GM21619 (cell line): Measurements from ENCODE around the gene ACTR1B.
A peak's percentile ranks its signal among the peaks of the same experiment; 100 is the strongest.
"Not testable (repeated sequence)": the region's sequence is repeated elsewhere in the genome, so short reads cannot be mapped to it uniquely, and the experiment has no call there.

Source experiments
- ATAC-seq: cut with Tn5 transposase; IDR thresholded peaks from one replicate; pipeline ENCODE4 v1.9.1; 2021; ENCODE audit not compliant: unreplicated experiment

The ACTR1B gene

DNA sequence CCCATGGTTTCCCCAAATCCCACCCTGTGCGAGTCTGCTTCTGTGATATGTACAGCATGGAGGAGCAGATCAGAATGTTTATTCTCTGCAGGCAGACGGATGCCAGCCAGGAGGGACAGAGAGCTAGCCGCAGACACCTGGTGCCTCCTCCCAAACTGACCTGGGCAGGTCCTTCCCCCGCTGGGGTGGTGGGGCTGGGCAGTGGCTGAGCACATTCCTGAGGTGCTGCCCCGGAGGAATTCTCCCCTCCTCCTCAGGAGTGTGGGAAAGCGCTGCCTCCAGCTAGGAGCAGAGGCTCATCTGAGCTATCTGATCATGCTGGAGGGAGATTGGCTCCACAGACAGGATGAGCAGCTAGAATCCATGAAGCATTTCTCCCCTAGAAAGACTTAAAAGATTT lies 27.3 kb upstream of the ACTR1B start:
- no peak for ATAC-seq

DNA sequence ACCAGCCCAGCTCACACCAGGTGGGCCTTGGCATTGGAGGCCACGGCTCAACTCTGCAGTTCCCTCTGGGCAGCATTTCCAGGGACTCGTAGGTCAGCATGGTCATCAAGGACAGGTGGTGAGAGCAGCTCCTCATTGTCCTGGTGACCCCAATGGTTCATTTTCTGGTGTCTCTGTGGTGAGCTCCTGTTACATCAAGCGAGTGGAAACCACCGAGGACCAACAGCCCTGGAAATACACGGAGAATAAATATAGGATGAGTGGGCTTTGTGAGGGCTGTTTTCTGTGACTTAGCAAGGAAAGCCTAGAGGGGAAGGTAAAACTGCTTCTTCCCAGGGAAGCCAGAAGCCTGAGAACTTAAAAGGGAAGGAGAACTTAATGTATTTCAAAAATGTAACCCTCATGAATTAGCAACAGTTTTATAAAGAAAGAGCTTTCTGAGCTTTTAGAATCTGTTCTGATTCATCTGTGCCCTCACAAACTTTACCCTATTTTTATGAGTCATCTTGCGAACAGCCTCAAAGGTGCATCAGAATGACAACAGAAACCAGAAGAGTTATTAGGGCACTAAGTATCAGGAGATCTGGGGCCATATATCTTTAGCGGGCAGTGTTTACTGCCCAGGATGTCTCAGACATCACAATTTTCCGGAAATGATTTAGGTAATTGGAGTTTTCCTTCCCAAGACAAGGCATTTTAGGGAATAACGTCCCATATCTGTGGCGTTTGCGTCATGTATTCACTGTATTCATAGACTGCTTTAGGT lies 24.4 kb upstream of the ACTR1B start:
- no peak for ATAC-seq

DNA sequence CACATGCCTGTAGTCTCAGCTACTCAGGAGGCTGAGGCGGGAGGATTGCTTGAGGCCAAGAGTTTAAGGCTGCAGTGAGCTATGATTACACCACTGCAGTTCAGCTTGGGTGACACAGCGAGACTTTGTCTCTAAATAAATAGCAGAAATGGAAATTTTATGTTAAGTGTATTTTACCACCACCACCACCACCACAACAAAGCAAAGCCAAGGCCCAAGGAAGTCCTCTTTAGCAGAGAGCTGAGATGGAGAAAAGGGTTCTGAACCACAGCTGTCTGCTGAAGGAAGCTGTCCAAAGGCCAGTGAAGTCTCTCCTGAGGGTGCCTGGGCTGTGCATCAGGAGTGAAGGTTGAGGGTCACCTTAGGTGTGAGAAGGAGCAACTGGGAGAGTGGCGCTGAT lies 23.4 kb upstream of the ACTR1B start:
- ATAC-seq, result not testable (repeated sequence)

DNA sequence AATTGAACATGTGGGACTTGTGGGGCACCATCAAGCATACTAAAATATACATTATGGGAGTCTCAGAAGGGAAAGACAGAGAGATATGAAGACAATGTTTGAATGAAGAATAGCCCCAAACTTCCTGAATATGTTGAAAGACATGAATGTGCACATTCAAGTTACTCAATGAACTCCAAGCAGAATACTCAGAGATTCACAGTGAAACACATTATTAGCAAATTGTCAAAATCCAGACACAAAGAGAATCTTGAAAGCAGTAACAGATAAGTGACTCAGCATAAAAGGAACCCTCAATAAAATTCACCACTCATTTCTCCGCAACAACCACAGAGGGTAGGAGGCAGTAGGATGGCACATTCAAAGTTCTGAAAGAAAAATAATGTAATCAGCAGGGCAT lies 14.5 kb upstream of the ACTR1B start:
- ATAC-seq, result no peak

DNA sequence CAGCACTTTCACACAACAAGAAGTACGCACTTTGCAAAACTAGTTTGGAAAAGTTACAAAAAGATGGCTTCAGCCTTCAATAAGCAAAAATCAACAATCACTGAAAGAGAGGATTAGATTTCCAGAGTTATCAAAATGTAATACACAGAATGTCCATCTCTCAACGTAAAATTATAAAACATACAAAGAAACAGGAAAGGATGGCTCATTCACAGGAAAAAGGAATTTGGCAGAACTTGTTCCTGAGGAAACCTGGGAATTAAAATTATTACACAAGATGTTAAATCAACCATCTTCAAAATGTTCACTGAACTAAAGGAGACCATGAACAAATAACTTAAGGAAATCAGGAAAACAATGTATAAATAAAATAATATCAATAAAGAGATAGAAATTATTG lies 13.6 kb upstream of the ACTR1B start:
- no peak for ATAC-seq

DNA sequence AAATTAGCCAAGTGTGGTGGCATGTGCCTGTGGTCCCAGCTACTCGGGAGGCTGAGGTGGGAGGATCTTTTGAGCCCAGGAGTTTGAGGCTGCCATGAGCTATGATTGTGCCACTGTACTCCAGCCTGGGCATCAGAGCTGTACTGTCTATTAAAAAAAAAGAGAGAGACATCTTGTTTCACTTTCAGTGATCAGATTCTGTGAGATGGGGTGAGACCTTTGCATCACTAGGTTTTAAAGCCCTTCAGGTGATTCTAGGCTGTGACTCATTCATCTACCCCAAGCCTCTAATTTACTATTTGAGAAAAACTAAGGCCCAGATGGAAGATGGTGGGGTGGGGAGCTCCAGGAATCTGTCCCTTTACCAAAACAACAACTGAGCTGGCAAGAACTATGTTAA lies 12.8 kb upstream of the ACTR1B start:
- ATAC-seq, result no peak

DNA sequence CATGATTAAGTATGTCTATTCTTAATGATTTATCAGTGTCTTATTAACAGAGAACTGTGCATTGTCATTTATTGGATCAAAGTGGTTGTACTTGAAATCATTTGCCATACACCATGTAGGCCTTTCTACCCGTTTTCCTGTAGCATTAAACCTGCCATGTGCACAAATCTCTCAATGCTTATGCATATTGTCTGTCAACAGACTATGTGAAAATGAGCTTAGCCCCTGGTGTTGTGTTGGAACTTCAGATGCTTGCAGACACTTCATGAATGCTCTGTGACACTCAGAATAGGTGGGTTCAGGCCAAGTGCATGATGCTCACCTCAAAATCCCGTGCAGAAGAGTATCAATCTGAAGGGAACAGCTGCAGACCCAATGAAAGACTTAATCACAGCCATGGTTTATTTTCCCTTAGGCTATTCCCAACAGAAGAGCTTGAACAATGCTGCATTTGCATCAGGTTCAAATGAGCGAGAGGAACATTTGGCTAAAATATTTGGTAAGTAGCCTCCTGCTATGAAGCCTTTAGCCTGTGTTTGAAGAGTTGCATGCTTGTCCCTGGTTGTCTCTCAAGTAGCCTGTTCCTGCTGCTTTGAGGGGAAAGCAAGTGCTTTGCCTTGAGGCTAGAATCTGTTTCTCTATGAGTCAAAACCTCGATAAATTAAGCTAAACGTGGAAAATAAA lies 11.7 kb upstream of the ACTR1B start:
- no peak for ATAC-seq

DNA sequence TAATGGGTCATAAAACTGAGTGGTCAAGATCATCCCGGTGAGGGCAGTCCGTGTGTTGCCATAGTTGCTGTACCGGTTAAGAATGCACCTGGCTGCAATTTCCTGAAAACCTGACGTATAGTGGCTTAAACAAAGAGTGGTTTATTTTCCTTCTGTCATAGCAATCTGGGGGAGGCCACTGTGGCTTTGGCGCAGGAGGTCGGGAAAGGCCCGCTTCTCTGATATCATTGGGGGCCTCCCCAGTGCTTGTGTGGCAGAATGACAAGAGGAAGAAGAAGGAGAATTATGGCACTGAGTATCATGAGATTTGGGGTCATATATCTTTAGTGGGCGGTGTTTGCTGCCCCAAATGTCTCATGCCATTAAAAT lies 10.1 kb upstream of the ACTR1B start:
- no peak for ATAC-seq

DNA sequence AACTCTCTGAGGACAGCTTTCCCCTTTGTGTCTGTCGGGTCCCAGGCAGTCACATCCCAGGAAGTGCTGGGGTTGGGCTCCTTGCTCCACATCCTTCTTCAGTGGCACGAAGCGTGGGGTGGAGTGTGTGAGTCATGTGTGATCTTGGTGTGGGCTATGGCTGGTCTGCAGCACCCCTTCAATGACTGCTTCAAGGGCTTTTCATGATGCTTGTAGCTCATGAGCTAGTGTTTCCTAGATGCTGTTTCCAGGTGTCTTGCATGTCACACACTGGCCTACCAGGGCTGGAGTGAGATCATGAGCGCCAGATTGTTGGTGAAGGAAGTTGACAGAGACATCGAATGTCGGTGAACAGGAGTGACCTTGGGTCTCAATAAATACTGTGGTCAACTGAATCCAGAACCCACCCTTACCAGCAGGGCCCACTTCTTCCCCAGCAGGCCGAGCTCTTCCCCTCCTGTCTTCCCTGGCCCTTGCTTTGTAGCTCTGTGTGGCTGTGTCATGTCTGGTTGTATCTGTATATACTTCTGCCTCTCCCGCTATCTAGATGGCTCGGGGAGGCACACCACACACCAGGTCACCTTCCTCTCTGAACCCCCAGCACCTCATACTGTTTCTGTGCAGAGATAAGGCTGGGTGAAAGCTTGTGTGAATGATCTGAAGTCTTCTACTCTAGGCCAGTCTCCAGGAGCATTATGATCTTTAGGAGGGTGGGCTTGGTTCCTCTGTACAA lies 9.5 kb upstream of the ACTR1B start:
- ATAC-seq, result no peak

DNA sequence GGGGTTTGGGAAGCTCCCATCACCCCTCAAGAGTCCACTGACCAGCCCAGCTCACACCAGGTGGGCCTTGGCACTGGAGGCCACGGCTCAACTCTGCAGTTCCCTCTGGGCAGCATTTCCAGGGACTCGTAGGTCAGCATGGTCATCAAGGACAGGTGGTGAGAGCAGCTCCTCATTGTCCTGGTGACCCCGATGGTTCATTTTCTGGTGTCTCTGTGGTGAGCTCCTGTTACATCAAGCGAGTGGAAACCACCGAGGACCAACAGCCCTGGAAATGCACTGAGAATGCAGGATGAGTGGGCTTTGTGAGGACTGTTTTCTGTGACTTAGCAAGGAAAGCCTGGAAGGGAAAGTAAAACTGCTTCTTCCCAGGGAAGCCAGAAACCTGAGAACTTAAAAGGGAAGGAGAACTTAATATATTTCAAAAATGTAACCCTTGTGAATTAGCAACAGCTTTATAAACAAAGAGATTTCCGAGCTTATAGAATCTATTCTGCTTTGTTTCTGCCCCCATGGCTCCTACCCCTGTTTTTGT lies 8.8 kb upstream of the ACTR1B start:
- ATAC-seq, result not testable (repeated sequence)

DNA sequence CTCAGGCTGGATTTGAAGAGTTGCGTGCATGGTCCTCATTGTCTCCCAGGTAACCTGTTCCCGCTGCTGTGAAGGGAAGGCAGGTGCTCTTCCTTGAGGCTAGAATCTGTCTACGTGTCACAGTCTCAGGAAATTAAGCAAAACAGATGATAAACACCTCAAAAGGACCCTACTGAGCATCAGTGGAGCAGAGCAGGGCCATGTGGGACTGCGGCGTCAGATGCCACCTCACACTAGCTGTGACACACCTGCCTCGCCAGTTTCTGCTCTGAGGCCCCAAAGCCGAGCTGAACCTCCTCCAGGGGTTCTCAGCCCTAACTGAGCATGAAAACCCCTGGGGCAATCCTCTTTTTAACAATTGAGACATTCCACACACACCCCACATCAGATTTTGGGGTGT lies 7.7 kb upstream of the ACTR1B start:
- ATAC-seq, result no peak

DNA sequence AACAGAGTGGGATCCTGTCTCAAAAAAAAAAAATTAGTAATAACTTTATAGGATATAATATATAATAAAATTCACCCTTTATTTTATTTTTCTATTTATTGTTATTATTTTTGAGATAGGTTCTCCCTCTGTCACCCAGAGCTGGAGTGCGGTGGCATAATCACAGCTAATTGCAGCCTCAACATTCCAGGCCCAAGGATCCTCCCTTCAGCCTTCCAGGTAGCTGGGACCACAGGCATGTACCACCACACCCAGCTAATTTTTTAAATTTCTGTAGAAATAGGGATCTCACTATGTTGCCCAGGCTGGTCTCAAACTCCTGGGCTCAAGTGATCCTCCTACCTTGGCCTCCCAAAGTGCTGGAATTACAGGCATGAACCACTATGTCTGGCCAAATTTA lies 6.6 kb upstream of the ACTR1B start:
- ATAC-seq, result no peak

DNA sequence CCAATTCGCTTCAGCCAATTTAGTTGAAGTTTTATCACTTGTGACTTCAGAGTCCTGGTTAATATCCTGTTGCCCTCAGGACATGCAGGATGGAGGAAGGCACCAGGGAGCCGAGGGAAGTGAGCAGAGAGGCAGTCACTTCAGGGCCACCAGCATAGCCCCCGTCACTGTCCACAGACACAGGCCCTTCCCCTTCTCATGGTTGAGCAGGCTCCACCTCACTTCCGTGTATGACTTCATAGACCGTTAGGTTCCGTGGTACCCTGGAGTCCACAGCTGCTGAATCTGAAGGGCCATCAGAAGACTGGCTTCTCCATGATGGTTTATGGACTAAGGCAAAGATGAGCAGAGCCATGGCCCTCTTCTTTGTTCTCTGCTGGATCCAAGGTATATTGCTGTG lies 5.6 kb upstream of the ACTR1B start, which contains the start of gene C2orf92:
Gene C2orf92 (plus strand): TSS at position 266 of the 400 bp plus-strand sequence. CDS start 76 bp downstream, at position 342.
- no peak for ATAC-seq

DNA sequence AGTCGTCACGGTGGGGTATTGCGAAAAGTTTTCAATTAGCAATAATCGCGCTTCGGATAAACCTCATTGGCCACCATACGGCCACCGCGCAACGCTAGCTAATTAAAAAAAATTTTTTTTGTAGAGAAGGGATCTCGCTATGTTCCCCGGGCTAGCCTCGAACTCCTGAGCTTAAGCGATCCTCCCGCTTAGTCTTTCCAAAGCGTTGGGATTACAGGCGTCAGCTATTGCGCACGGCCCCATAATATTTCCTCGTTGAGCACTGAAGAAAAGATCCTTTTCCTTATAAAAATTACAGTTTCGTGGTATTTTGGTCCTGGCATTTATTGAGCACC lies 759 bp upstream of the ACTR1B start:
- ATAC-seq, result no peak

DNA sequence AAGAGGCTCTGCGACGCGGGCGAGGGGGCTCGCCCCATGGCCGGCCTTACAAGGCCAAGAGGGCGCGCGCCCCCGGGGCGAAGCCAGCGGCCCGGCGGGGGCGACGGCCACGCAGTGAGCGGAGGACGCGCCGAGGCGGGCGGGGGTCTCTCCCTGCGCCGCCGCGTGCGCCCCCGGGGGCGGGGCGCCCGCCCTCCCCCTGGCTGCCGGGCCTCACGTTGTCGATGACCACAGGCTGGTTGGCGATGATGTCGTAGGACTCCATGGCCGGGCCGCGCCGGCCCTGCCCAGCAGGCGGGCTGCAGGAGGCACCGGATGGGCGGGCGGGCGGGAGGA lies 250 bp downstream of the ACTR1B start:
- no peak for ATAC-seq

DNA sequence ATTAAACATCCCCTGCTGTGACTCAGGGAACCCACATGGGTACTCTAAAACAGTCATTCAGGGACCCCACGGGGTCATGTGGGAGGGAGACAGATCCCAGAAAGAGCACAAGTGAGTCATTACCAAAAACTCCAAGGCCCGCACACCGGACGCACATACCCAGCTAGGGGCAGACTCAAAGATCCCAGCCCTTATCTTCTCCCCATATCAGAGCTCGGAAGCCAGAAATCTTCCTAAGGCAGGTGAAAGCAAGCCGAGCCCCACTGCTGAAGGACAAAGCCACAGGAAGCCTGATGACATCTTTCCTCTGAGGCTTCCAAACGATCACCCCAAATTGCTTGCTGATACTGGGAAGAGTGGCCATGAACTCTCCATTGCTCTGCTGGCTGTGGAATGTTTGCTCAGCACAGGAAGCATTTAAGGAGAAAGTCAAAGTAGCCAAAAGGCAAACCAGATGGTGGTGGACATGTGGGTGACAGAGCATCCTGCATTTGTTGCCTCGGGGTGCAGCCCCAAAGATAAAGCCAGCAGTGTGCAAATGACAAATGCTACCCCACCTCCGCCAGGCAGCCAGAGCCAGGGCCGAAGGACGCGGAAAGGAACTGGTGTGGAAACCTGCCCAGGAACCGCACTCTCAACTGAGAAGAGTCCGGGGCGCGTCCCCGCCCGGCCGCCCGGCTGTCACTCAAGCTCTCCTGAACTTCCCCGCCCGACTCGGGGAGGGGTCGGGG lies 784 bp downstream of the ACTR1B start:
- peak; percentile 42 for ATAC-seq

DNA sequence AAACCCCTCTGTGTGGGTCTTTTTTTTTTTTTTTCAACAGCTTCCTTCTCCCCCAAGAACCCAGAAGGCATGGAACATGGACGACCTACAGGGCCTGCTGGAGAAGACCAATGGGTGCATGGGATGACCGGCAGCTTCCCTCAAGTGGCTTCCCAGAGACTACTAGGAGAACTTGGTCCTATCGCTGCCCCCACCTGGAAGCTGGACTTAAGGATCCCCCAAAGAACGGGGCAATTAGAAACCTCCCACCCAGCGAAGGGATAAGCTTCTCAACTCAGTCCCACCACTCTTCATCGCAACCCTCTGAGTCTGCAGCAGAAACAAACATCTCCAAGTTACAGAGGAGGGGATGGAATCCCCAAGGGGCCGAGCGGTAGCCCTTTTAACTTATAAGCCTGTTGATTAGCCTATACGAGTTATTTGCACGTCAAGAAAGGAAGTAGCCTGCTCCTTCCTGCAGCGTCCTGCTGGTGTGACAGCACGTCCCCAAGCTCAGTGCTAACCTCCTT lies 1.4 kb downstream of the ACTR1B start:
- ATAC-seq, result no peak

DNA sequence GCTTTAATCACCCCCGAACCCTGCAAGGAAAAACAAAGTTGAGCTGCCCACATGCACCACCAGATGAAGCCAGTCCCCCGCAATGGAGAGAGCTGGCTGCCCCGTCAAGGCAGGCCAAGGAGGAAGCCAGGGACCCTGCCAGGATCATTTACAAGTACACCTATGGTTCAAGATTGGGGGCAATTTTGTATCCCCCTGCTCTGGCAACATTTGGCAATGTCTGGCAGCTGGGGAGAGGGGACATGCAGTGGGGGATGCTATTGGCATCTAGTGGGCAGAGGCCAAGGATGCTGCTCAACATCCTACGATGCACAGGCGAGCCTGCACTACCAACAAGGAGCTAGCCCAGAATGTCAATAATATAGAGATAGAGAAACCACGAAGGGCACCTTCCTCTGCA lies 1.9 kb downstream of the ACTR1B start:
- ATAC-seq, result no peak

DNA sequence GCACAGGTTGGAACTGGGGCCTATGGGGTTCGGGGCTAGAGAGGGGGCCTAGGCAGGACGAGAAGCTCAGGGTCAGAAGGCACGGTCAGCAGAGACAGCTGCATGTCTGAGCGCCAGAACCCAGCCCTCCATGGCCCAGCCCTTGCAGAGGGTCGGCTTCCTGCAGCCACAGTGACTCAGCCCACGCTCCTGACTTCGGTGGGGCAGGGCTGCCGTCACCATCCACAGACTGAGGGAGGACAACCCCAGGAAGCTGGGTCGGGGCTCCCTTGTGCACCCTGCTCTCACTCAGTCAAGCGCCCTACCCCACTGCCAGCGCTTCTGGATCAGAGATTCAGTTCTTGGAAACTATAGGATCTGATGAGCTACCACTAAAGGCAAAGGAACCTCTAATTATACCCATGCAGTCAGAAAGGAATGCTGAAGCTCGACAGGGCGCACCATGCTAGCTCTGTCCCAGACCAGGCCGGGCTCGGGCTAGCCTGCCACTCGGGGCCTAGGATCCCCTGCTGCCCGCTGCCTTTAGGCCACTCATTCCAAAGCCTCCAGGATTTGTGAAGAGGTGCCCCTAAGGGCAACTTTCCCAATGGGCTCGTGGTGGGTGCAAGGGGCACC lies 3.0 kb downstream of the ACTR1B start:
- ATAC-seq, result no peak

DNA sequence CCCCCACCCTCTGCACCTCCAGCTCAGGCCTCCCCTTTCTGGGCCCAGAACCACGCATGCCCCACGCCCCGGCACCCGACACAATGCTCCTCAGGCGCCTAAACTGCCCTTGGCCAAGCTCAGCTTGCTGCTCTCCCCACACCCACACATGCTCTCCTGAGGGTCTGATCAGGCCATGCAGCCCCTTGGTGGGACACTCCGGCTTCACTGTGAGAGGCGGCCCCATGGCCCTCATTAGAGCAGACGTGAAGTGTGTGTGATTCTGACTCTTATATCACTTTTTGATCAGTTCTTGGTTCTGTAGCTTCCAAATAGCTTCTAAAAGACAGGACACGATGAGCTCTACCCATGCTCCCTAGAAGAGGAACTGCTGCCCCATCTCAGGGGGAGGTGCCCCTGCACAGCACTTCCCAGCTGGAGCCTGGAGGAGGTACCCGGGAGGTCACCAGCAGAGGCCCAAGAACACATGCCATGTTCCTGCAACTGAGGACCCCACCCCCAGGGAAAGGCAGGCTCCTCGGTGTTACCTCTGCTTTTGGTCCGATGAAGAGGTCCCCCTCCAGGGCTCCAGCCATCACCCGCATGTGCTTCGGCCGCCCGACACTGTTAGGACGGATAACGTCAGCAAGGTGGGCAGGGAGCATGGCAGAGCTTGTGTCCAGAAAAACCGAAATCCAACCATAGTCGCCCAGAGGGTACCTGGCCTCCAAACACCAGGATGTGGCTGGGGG lies 3.6 kb downstream of the ACTR1B start:
- ATAC-seq, result no peak
